Measurements from ENCODE around the gene GLG1.

GLG1 gene

DNA sequence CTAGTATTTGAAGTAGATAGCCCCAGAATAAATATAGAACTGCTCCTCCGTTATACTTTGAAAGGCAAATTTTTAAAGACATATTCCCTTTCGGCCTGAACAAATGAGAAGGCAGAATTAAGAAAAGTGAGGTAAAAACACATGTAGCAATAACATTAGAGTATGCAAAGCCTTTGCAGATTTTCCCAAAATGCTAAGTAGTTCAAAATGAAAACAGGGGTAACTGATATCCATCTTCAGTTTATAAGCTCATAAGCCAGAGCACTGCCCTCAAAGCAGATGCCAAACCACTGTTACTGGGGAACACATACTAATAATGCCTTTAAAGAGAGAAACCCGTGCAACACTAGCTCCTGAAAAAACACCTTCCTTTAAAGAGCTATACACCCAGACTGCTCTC lies 134.4 kb downstream of the GLG1 start:
- DNase-seq (ENCODE audit: low read depth), result no peak

DNA sequence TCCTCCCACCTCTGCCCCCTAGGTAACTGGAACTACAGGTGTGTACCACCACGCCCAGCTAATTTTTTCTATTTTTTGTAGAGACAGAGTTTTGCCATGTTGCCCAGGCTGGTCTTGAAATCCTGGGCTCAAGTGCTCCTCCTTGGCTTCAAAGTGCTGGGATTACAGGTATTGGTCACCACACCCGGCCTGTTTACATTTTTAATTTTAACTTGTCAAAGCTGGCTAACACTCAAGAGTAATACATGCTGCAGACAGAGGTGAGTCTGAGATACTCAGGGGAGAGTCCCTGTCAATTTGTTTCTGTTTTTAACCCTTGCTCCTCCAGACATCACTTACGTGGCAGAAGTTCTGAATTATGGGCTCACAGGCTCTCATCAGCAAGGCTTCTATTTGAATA lies 134.9 kb downstream of the GLG1 start:
- no peak for DNase-seq (ENCODE audit: low read depth)

- no peak for DNase-seq (ENCODE audit: low read depth)
Measured at GRCh38 chr16:74469946-74470478, 136.9 kb downstream of the GLG1 start.

DNA sequence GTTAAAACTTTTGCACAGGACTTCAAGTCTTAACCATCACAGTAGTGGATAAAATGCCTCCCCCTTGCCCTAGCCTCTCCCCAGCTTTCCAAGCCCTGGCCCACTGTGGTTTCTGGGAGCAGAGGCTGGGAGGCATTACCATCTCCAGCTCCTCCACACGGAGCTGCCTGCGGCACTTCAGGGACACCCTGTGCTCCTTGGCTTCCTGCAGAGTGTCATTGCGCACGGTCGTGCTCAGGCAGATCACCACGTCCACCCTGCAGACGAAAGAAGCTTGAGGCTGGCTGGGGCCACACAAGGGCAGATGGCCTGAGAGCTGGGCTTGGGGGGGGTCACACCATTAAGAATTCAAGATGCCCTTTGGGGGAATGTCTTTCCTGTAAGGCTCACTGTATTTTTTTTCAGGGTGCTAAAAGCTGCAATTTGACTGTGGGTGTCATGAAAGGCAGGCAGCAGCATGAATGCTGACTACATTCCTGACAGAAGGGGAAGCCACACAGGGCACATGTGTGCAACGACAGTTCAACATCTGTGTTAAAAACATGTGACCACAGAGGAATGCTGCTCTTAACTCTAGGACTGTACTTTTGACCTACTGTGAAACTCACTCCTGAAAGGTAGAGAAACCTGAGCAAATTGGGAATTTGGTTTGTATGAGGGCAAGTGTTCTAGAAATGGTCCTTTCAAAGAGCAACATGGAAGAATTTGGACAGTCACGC lies 137.9 kb downstream of the GLG1 start:
- no peak for DNase-seq (ENCODE audit: low read depth)

DNA sequence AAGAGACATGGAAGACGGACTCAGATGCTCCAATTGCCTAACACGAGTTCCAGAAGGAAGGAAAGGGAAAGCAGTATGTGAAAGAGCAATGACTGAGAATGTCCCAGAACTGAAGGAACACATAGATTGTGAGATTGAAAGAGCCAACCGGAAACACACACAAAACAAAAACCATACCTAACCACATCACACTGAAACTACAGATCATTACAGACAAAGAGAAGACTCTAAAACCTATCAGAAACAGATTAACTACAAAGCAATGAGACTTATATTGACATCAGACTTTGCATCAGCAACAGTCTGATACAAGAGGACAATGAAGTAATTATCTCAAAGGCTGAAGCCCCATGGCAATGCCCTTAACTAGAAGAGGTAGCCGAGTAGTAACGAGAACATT lies 140.0 kb downstream of the GLG1 start:
- no peak for DNase-seq (ENCODE audit: low read depth)

- DNase-seq (ENCODE audit: low read depth), result no peak
Measured at GRCh38 chr16:74465851-74466685, 140.8 kb downstream of the GLG1 start.

- DNase-seq (ENCODE audit: low read depth), result no peak
Measured at GRCh38 chr16:74465281-74465680, 141.6 kb downstream of the GLG1 start.

DNA sequence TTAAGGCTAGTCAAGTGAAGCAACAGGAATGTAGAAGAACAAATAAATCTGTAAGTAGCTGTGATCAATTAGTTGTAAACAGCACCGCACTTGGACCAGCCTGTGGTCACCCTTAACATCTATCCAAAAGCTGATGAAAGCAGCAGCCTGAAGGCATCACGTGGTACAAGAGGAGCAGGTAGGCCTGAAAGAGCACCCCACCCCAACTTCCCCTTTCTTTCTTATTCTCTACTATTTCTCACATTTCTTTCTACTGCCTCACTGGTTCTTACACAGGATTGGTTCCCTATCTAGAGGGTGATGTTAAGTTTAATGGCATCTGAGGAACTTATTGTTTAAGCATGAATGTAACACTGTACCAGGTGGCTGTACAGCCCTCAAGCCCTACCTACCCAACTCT lies 143.0 kb downstream of the GLG1 start:
- DNase-seq (ENCODE audit: low read depth), result no peak

GRCh38 chr16:74462361-74462760 lies 144.6 kb downstream of the GLG1 start:
- no peak for DNase-seq (ENCODE audit: low read depth)

DNA sequence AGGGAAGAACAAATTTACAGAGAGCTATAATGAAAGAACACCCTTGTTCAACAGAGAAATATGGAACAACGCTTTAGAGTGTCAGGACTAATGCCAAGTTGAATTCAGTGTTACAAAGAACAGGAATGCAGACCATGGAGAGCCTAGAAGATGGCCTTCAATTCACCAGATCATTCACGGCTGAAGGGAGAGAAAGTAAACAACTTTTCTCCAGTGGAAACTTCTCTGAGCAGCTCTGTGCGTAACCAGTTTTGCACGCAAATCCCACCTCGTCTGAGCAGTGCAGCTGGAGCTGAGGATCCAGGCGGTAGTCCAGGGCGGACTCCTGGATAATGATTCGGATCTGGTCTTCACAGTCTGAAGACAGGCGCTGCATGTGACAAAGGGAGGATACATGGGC lies 145.1 kb downstream of the GLG1 start:
- DNase-seq (ENCODE audit: low read depth), result no peak

DNA sequence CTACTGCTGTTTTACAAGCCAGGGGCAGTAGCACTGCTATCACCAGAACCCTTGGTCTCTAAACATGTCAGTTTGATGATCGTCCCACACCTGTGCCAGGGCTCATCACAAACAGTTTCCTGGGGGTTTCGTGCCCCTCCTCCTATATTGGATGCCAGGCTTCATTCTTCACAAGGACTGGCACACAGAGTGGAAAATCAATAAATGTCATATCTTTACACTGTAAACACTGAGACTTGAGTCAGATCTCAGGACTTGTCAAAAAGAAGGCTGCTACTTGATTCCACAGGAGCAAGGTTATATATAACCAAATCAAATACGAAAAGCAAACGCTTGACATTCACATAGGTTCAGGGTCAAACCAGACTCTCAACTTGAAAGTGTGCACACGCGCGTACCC lies 146.4 kb downstream of the GLG1 start:
- no peak for DNase-seq (ENCODE audit: low read depth)

DNA sequence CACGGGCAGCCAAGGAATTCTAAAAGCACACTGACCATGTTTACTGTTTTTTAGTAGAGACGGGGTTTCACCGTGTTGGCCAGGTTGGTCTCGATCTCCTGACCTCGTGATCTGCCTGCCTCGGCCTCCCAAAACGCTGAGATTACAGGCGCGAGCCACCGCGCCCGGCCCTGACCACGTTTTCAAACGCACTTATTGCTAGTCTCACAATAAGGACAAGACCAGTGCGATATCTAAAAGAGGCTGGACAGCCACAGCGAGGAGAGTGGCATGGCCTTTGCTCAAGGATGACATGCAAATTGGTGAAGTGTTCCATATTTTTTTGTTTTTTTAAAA lies 150.7 kb downstream of the GLG1 start:
- no peak for DNase-seq (ENCODE audit: low read depth)

GRCh38 chr16:74455619-74456289 lies 151.2 kb downstream of the GLG1 start:
- DNase-seq (ENCODE audit: low read depth), result no peak

DNA sequence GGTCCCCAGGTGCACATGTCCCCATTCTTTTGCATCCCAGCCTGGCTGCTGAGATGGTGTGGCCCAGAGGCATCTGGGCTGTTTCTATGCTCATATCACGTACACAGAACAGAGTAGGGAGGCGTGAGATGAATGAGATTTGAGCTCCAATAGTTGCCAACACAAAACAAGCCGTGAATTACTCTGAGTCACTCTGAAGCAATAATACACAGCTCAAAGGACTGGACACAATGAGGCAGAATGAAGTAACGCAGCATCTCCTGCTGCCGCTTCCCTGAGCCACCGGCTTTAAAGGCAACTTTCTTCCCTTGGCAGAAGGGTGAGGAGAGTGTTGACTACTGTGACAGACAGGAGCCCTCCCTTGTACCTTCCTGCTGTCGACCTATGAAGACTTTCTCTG lies 151.7 kb downstream of the GLG1 start:
- no peak for DNase-seq (ENCODE audit: low read depth)

DNA sequence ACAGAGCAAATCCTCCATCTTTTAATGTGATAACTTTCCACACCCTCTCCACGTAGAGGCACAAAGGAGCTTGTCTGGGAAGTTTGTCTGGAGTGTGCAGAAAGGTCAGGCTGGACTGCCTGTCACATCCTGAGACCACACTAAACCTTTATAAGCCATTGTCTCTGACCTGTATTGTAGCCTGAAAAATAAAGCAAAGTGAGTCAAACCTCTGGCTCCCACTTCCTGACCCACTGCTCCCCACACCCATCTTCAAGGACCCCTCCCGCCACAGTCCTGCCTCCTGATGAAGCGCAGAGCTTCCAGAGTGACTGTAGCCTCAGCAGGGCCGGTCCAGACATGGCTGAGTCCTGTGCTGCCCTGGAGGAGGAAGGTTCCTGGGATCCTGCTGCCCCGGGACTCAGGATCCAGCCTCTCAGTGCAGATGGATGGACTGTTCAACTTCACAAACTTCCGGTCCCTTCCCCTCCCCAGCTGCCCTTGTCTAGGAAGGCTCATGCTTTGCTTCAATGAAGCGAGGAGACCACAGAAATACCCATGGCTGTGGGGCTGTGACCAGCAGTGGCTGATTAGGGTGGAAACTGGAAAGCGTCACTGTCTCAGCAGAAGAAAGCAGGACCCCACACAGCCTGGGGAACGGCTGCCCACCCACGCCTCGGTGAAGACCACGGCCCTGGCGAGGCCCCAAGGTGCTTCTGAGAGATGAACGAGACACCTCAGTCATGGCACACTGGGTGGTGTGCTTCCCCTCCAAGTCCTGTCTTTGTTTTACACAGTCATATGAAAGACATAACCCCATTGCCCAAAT lies 154.8 kb downstream of the GLG1 start:
- DNase-seq (ENCODE audit: low read depth), result no peak

DNA sequence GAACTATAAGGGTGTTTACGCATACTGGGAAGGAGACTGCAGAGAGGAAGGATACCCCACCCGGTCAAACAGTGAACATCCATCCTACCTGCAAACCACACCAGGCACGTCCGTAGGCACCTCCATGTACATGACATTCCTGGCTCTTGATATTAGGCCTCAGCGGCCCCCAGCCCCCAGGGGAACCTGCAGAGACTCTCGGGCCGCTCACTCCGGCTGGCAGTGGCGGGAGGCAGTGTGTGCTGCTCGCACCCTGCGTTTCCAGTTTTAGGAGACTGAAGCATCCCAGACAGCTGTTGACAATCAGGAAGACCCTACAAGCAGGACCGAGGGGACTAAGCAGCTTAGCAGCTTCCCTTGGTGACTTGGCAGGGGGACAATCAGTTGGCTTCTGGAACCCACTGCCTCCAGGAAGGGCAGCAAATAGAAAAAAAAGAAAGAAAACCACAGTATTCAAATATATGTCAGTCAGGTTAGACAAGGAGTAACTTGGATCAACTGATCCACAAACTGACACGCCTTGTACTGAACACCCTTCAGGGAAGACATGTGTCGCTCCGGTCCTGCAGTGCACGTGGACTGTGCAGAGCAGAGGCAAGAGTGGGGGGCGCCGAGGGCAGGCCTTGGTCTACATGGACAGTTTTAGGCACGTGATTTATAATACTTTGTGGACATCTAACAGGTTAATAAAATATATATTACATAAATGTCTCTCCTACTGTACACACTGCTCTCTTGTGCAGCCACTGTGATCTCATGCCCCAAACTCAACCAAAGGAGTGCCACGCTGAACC lies 155.8 kb downstream of the GLG1 start:
- no peak for DNase-seq (ENCODE audit: low read depth)

- DNase-seq (ENCODE audit: low read depth), result no peak
Measured at GRCh38 chr16:74450236-74450635, 156.7 kb downstream of the GLG1 start.

DNA sequence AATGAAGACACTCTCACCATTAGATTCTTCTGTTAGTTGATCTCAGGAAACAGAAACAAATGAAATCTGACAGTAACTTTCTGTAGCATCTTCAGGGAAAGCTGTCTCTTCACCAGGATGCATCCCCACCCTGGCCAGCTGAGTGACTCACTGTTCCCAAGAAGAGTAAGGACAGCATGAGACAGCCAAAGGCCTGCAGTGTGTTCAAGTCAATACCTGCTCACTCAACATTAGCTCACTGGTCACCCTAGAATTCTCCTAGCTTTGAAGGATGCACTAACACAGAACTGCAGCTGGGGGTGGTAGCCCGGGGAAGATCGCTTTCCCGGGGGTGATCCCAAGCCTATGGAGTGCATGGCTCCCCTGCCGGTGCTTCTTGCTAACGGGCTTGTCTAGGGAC lies 157.4 kb downstream of the GLG1 start:
- DNase-seq (ENCODE audit: low read depth), result no peak

GRCh38 chr16:74448990-74449389 lies 157.9 kb downstream of the GLG1 start:
- DNase-seq (ENCODE audit: low read depth), result no peak

- DNase-seq (ENCODE audit: low read depth), result no peak
Measured at GRCh38 chr16:74447578-74447977, 159.3 kb downstream of the GLG1 start.

- no peak for DNase-seq (ENCODE audit: low read depth)
Measured at GRCh38 chr16:74446866-74447265, 160.0 kb downstream of the GLG1 start.
